ENCODE results near the gene SMCO4. TPM values are rescaled to one million over a fixed set of nuclear protein-coding genes. Genes with fewer than 3 reads are reported as not detected.

SMCO4 gene
- total RNA-seq, 2 experiments from 2014 or later, result 17.7 to 18.0 TPM

- H3K27me3 Mint-ChIP-seq (ENCODE audit: low read depth), result peaks cover 31% of the 10 kb centered on the region
- H3K4me3 Mint-ChIP-seq, result no peak overlapping the region
- ATAC-seq, result no peak
- no peaks in the 10 kb centered on the region for H3K9me3 Mint-ChIP-seq (ENCODE audit: insufficient read depth)
- ChIA-PET POLR2A (no interaction called here), CTCF (interaction anchor here (1.3 kb wide), 1 partner anchor 315 kb away, joined by 3 read pairs; no protein-coding TSS in a partner anchor)
- H3K36me3 Mint-ChIP-seq (ENCODE audit: low read depth), result no peaks in the 10 kb centered on the region
- no peak overlapping the region for H3K27ac Mint-ChIP-seq
- DNase-seq, result no peak
- H3K4me1 Mint-ChIP-seq (ENCODE audit: low read depth), result no peaks in the 10 kb centered on the region
Measured at GRCh38 chr11:93549976-93550375, 6.8 kb upstream of the SMCO4 start.

GRCh38 chr11:93548679-93549319 is 5.6 kb upstream of the SMCO4 start:
- ChIA-PET CTCF (interaction anchor here (1.3 kb wide), 1 partner anchor 12 kb away, joined by 4 read pairs; no protein-coding TSS in a partner anchor), POLR2A (no interaction called here)
- no peak for DNase-seq
- Mint-ChIP-seq H3K4me1 (ENCODE audit: low read depth) (peaks cover 9% of the 10 kb centered on the region), H3K36me3 (ENCODE audit: low read depth) (no peaks in the 10 kb centered on the region), H3K9me3 (ENCODE audit: insufficient read depth) (no peaks in the 10 kb centered on the region), H3K27me3 (ENCODE audit: low read depth) (peaks cover 26% of the 10 kb centered on the region), H3K4me3 (no peak overlapping the region), H3K27ac (no peak overlapping the region)
- no peak for ATAC-seq

GRCh38 chr11:93547773-93548172 is 4.6 kb upstream of the SMCO4 start:
- no peak for ATAC-seq
- ChIA-PET POLR2A (no interaction called here), CTCF (interaction anchor here (1.3 kb wide), 1 partner anchor 11 kb away, joined by 4 read pairs; no protein-coding TSS in a partner anchor)
- Mint-ChIP-seq H3K27ac (no peak overlapping the region), H3K9me3 (ENCODE audit: insufficient read depth) (no peaks in the 10 kb centered on the region), H3K4me3 (no peak overlapping the region), H3K4me1 (ENCODE audit: low read depth) (peaks cover 14% of the 10 kb centered on the region), H3K36me3 (ENCODE audit: low read depth) (no peaks in the 10 kb centered on the region), H3K27me3 (ENCODE audit: low read depth) (peaks cover 25% of the 10 kb centered on the region)
- DNase-seq, result no peak

- Mint-ChIP-seq H3K9me3 (ENCODE audit: insufficient read depth) (no peaks in the 10 kb centered on the region), H3K27ac (no peak overlapping the region), H3K27me3 (ENCODE audit: low read depth) (peaks cover 27% of the 10 kb centered on the region), H3K4me1 (ENCODE audit: low read depth) (peaks cover 18% of the 10 kb centered on the region), H3K36me3 (ENCODE audit: low read depth) (no peaks in the 10 kb centered on the region), H3K4me3 (no peak overlapping the region)
- ChIA-PET CTCF (interaction anchor here (1.4 kb wide), 1 partner anchor 312 kb away, joined by 4 read pairs; no protein-coding TSS in a partner anchor), POLR2A (no interaction called here)
- DNase-seq, result no peak
- no peak for ATAC-seq
Measured at GRCh38 chr11:93547028-93547427, 3.8 kb upstream of the SMCO4 start.

GRCh38 chr11:93545566-93545965 is 2.4 kb upstream of the SMCO4 start:
- DNase-seq (no peak), ATAC-seq (no peak)
- ChIA-PET POLR2A (no interaction called here), CTCF (interaction anchor here (0.9 to 2.9 kb wide), 2 partner anchors 10 to 311 kb away, joined by 3 to 7 read pairs; no protein-coding TSS in a partner anchor)
- no peak overlapping the region for H3K27ac Mint-ChIP-seq
- H3K36me3 Mint-ChIP-seq (ENCODE audit: low read depth), result peaks cover 2% of the 10 kb centered on the region
- peaks cover 37% of the 10 kb centered on the region for H3K27me3 Mint-ChIP-seq (ENCODE audit: low read depth)
- H3K4me3 Mint-ChIP-seq, result no peak overlapping the region
- peaks cover 22% of the 10 kb centered on the region for H3K4me1 Mint-ChIP-seq (ENCODE audit: low read depth)
- no peaks in the 10 kb centered on the region for H3K9me3 Mint-ChIP-seq (ENCODE audit: insufficient read depth)

- peak overlapping the region; percentile 83 for H3K27ac Mint-ChIP-seq
- peak overlapping the region; percentile 80 for H3K4me3 Mint-ChIP-seq
- peaks cover 28% of the 10 kb centered on the region for H3K27me3 Mint-ChIP-seq (ENCODE audit: low read depth)
- DNase-seq, result no peak
- peak; percentile 58 for ATAC-seq
- peaks cover 22% of the 10 kb centered on the region for H3K4me1 Mint-ChIP-seq (ENCODE audit: low read depth)
- H3K36me3 Mint-ChIP-seq (ENCODE audit: low read depth), result peaks cover 2% of the 10 kb centered on the region
- POLR2A ChIA-PET, result interaction anchor here (0.6 to 1.5 kb wide), 2 partner anchors 16 to 74 kb away, joined by 3 to 7 read pairs; no protein-coding TSS in a partner anchor
- no peaks in the 10 kb centered on the region for H3K9me3 Mint-ChIP-seq (ENCODE audit: insufficient read depth)
- CTCF ChIA-PET, result interaction anchor here (1.0 to 4.1 kb wide), 8 partner anchors 10 to 307 kb away, joined by 3 to 16 read pairs (median 4); no protein-coding TSS in a partner anchor
Measured at GRCh38 chr11:93542811-93543229, 371 bp downstream of the SMCO4 start.

GRCh38 chr11:93541884-93542810 is 1.0 kb downstream of the SMCO4 start:
- Mint-ChIP-seq H3K4me3 (peak overlapping the region; percentile 80), H3K27ac (peak overlapping the region; percentile 83), H3K4me1 (ENCODE audit: low read depth) (peaks cover 22% of the 10 kb centered on the region), H3K27me3 (ENCODE audit: low read depth) (peaks cover 26% of the 10 kb centered on the region), H3K36me3 (ENCODE audit: low read depth) (peaks cover 2% of the 10 kb centered on the region), H3K9me3 (ENCODE audit: insufficient read depth) (no peaks in the 10 kb centered on the region)
- ChIA-PET POLR2A (interaction anchor here (1.0 to 1.6 kb wide), 4 partner anchors 11 to 199 kb away, joined by 3 to 7 read pairs (median 5); partner anchors contain the start of genes C11orf54 and TAF1D), CTCF (interaction anchor here (1.0 to 4.1 kb wide), 8 partner anchors 9 to 306 kb away, joined by 3 to 16 read pairs (median 4); no protein-coding TSS in a partner anchor)
- peak; percentile 55 for DNase-seq
- peak; percentile 61 for ATAC-seq

GRCh38 chr11:93540896-93541553 is 2.2 kb downstream of the SMCO4 start:
- ATAC-seq, result no peak
- Mint-ChIP-seq H3K4me1 (ENCODE audit: low read depth) (peaks cover 31% of the 10 kb centered on the region), H3K4me3 (no peak overlapping the region), H3K27me3 (ENCODE audit: low read depth) (peaks cover 21% of the 10 kb centered on the region), H3K36me3 (ENCODE audit: low read depth) (peaks cover 2% of the 10 kb centered on the region), H3K27ac (no peak overlapping the region), H3K9me3 (ENCODE audit: insufficient read depth) (no peaks in the 10 kb centered on the region)
- ChIA-PET POLR2A (interaction anchor here (1.0 to 1.6 kb wide), 3 partner anchors 10 to 201 kb away, joined by 3 to 7 read pairs (median 3); partner anchors contain the start of genes C11orf54 and TAF1D), CTCF (interaction anchor here (1.0 to 4.1 kb wide), 2 partner anchors 10 to 306 kb away, joined by 4 to 16 read pairs; no protein-coding TSS in a partner anchor)
- no peak for DNase-seq

- Mint-ChIP-seq H3K4me3 (no peak overlapping the region), H3K4me1 (ENCODE audit: low read depth) (peaks cover 38% of the 10 kb centered on the region), H3K36me3 (ENCODE audit: low read depth) (peaks cover 2% of the 10 kb centered on the region), H3K27me3 (ENCODE audit: low read depth) (peaks cover 16% of the 10 kb centered on the region), H3K27ac (no peak overlapping the region), H3K9me3 (ENCODE audit: insufficient read depth) (no peaks in the 10 kb centered on the region)
- POLR2A ChIA-PET, result no interaction called here
- CTCF ChIA-PET, result interaction anchor here (4.1 kb wide), 1 partner anchor 9 kb away, joined by 16 read pairs; no protein-coding TSS in a partner anchor
- DNase-seq (no peak), ATAC-seq (no peak)
Measured at GRCh38 chr11:93540337-93540736, 2.9 kb downstream of the SMCO4 start.

- ChIA-PET CTCF (no interaction called here), POLR2A (interaction anchor here (0.6 kb wide), 1 partner anchor 17 kb away, joined by 3 read pairs; no protein-coding TSS in a partner anchor)
- no peak for ATAC-seq
- no peak for DNase-seq
- Mint-ChIP-seq H3K9me3 (ENCODE audit: insufficient read depth) (no peaks in the 10 kb centered on the region), H3K4me3 (no peak overlapping the region), H3K27me3 (ENCODE audit: low read depth) (peaks cover 16% of the 10 kb centered on the region), H3K36me3 (ENCODE audit: low read depth) (peaks cover 2% of the 10 kb centered on the region), H3K4me1 (ENCODE audit: low read depth) (peaks cover 34% of the 10 kb centered on the region), H3K27ac (no peak overlapping the region)
Measured at GRCh38 chr11:93537767-93538261, 5.4 kb downstream of the SMCO4 start.

- ChIA-PET CTCF (interaction anchor here (0.7 to 1.8 kb wide), 4 partner anchors 10 to 32 kb away, joined by 3 to 7 read pairs (median 4); no protein-coding TSS in a partner anchor), POLR2A (interaction anchor here (0.6 to 1.0 kb wide), 2 partner anchors 16 to 204 kb away, joined by 3 to 4 read pairs; partner anchors contain the start of genes C11orf54 and TAF1D)
- Mint-ChIP-seq H3K36me3 (ENCODE audit: low read depth) (peaks cover 2% of the 10 kb centered on the region), H3K27ac (no peak overlapping the region), H3K27me3 (ENCODE audit: low read depth) (peaks cover 13% of the 10 kb centered on the region), H3K9me3 (ENCODE audit: insufficient read depth) (no peaks in the 10 kb centered on the region), H3K4me3 (no peak overlapping the region), H3K4me1 (ENCODE audit: low read depth) (peaks cover 39% of the 10 kb centered on the region)
- no peak for ATAC-seq
- no peak for DNase-seq
Measured at GRCh38 chr11:93537049-93537448, 6.1 kb downstream of the SMCO4 start.
